ENCODE results near the gene ANKRD12.

The ANKRD12 gene

GRCh38 chr18:9223356-9223755, 86.8 kb downstream of the ANKRD12 start:
- Mint-ChIP-seq H3K27ac (no peak overlapping the region), H3K4me1 (peaks cover 16% of the 10 kb centered on the region), H3K27me3 (ENCODE audit: low read depth, poor library complexity) (no peaks in the 10 kb centered on the region), H3K4me3 (no peak overlapping the region), H3K36me3 (ENCODE audit: low read depth) (peaks cover 84% of the 10 kb centered on the region), H3K9me3 (no peaks in the 10 kb centered on the region)
- DNase-seq = no peak
- TF ChIP-seq CTCF (IDR thresholded peaks at IDR 0.05) = no peak

GRCh38 chr18:9226463-9226862, 89.9 kb downstream of the ANKRD12 start:
- TF ChIP-seq CTCF (IDR thresholded peaks at IDR 0.05) = no peak
- Mint-ChIP-seq H3K4me1 (no peaks in the 10 kb centered on the region), H3K4me3 (no peak overlapping the region), H3K27me3 (ENCODE audit: low read depth, poor library complexity) (no peaks in the 10 kb centered on the region), H3K36me3 (ENCODE audit: low read depth) (peaks cover 90% of the 10 kb centered on the region), H3K9me3 (peaks cover 26% of the 10 kb centered on the region), H3K27ac (no peak overlapping the region)
- DNase-seq = no peak

- no peak overlapping the region for H3K27ac Mint-ChIP-seq
- TF ChIP-seq CTCF (IDR thresholded peaks at IDR 0.05) = no peak
- no peak overlapping the region for H3K4me3 Mint-ChIP-seq
- no peaks in the 10 kb centered on the region for H3K4me1 Mint-ChIP-seq
- peaks cover 94% of the 10 kb centered on the region for H3K36me3 Mint-ChIP-seq (ENCODE audit: low read depth)
- no peak for DNase-seq
- no peaks in the 10 kb centered on the region for H3K27me3 Mint-ChIP-seq (ENCODE audit: low read depth, poor library complexity)
- H3K9me3 Mint-ChIP-seq = peaks cover 49% of the 10 kb centered on the region
Measured at GRCh38 chr18:9231852-9232486, 95.4 kb downstream of the ANKRD12 start.

- H3K4me1 Mint-ChIP-seq = no peaks in the 10 kb centered on the region
- no peaks in the 10 kb centered on the region for H3K27me3 Mint-ChIP-seq (ENCODE audit: low read depth, poor library complexity)
- TF ChIP-seq CTCF (IDR thresholded peaks at IDR 0.05) = no peak
- no peak overlapping the region for H3K27ac Mint-ChIP-seq
- peaks cover 96% of the 10 kb centered on the region for H3K36me3 Mint-ChIP-seq (ENCODE audit: low read depth)
- no peak overlapping the region for H3K4me3 Mint-ChIP-seq
- peaks cover 49% of the 10 kb centered on the region for H3K9me3 Mint-ChIP-seq
- DNase-seq = no peak
Measured at GRCh38 chr18:9232977-9233376, 96.4 kb downstream of the ANKRD12 start.

- no peak for DNase-seq
- H3K36me3 Mint-ChIP-seq (ENCODE audit: low read depth) = peaks cover 93% of the 10 kb centered on the region
- H3K4me1 Mint-ChIP-seq = no peaks in the 10 kb centered on the region
- no peak overlapping the region for H3K27ac Mint-ChIP-seq
- H3K9me3 Mint-ChIP-seq = peaks cover 48% of the 10 kb centered on the region
- H3K4me3 Mint-ChIP-seq = no peak overlapping the region
- TF ChIP-seq CTCF (IDR thresholded peaks at IDR 0.05) = no peak
- H3K27me3 Mint-ChIP-seq (ENCODE audit: low read depth, poor library complexity) = no peaks in the 10 kb centered on the region
Measured at GRCh38 chr18:9233771-9234440, 97.3 kb downstream of the ANKRD12 start.

GRCh38 chr18:9234528-9234927, 97.9 kb downstream of the ANKRD12 start:
- TF ChIP-seq CTCF (IDR thresholded peaks at IDR 0.05) = no peak
- H3K36me3 Mint-ChIP-seq (ENCODE audit: low read depth) = peaks cover 87% of the 10 kb centered on the region
- no peaks in the 10 kb centered on the region for H3K4me1 Mint-ChIP-seq

More at GRCh38 chr18:9234528-9234927, 97.9 kb downstream of the ANKRD12 start:
- peaks cover 42% of the 10 kb centered on the region for H3K9me3 Mint-ChIP-seq
- DNase-seq = no peak
- H3K27me3 Mint-ChIP-seq (ENCODE audit: low read depth, poor library complexity) = no peaks in the 10 kb centered on the region
- no peak overlapping the region for H3K27ac Mint-ChIP-seq
- no peak overlapping the region for H3K4me3 Mint-ChIP-seq
